Neutrophil (primary cell): ENCODE results near the gene DRAXIN.
A peak's percentile ranks its signal among the peaks of the same experiment; 100 is the strongest.

ENCODE experiments used
- H3K27ac ChIP-seq: fragments of 200-600 bp; sonication (generic); 2 replicates; pipeline ENCODE4 v1.5.1; 2016; ENCODE audit warnings: mild to moderate bottlenecking, moderate library complexity
- H3K27me3 ChIP-seq: fragments of 200-600 bp; sonication (generic); 2 replicates; pipeline ENCODE4 v1.6.0; 2016; ENCODE audit warnings: mild to moderate bottlenecking
- H3K36me3 ChIP-seq: fragments of 200-600 bp; sonication (generic); 2 replicates; pipeline ENCODE4 v1.5.1; 2017
- H3K4me1 ChIP-seq, 2 experiments: fragments of 200-600 bp in 1 of 2; sonication (generic) in 1 of 2; 1 replicate in 1 of 2; 2 replicates in 1 of 2; pipeline versions ENCODE4 v1.5.1 to v1.6.1; 2013 to 2016; ENCODE audit warnings: low read depth in 1 of 2, low read length in 1 of 2, mild to moderate bottlenecking in 1 of 2, moderate library complexity in 1 of 2; ENCODE audit not compliant: control insufficient read depth in 1 of 2, insufficient read depth in 1 of 2
- H3K4me3 ChIP-seq, 2 experiments: fragments of 200-600 bp in 1 of 2; sonication (generic) in 1 of 2; 1 replicate in 1 of 2; 2 replicates in 1 of 2; pipeline ENCODE4 v1.5.1; 2013 to 2016; ENCODE audit warnings: low read depth in 1 of 2, low read length in 1 of 2, mild to moderate bottlenecking in 1 of 2, moderate library complexity in 1 of 2
- H3K9me3 ChIP-seq: fragments of 200-600 bp; sonication (generic); 2 replicates; pipeline ENCODE4 v1.5.1; 2016
- TF ChIP-seq, protein P1 (sequence below): fragments of 200-600 bp; sonication (generic); IDR thresholded peaks from 2 replicates; pipeline ENCODE4 v1.5.1; 2016; ENCODE audit warnings: antibody characterized with exemption

Gene DRAXIN

DNA sequence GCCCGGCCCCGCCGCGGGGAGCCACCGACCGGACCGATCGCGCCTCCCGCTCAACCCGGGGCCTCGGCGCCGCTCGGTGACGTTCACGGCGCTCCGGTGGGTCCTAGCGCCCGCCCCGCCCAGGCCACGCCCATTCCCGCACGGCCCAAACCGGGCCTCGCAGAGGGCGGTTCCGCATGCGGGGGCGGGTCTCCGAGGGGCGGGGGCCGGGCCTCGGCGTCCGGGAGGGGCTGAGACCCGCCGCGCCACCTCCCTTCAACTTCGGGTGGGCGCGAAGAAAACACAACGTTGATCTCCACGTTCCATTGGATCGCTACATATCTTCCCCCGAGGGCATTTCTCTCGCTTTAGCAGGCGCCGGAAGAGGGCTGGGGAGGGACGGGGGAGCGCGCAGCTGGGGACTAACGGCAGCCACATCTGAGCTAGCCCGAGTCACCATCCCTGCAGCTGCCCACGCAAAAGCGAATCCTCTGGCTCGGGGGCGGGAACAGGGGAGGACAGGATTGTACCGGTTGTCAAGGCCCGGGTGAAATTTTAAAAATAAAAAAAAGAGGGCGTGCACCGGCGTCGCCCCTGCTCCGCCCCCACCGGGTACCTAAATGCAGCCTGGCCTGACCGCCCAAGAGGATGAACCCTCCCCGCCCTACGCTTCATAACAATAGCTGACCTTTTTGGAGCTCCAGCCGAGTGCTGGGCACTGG lies 10.3 kb upstream of the DRAXIN start, which contains the start of gene MAD2L2:
Gene MAD2L2 (minus strand): TSS at position 78 of the 701 bp plus-strand sequence. CDS start 547 bp downstream, outside the sequence.
- H3K36me3 ChIP-seq: peaks cover 15% of the 10 kb centered on the region
- TF ChIP-seq, protein P1, sequence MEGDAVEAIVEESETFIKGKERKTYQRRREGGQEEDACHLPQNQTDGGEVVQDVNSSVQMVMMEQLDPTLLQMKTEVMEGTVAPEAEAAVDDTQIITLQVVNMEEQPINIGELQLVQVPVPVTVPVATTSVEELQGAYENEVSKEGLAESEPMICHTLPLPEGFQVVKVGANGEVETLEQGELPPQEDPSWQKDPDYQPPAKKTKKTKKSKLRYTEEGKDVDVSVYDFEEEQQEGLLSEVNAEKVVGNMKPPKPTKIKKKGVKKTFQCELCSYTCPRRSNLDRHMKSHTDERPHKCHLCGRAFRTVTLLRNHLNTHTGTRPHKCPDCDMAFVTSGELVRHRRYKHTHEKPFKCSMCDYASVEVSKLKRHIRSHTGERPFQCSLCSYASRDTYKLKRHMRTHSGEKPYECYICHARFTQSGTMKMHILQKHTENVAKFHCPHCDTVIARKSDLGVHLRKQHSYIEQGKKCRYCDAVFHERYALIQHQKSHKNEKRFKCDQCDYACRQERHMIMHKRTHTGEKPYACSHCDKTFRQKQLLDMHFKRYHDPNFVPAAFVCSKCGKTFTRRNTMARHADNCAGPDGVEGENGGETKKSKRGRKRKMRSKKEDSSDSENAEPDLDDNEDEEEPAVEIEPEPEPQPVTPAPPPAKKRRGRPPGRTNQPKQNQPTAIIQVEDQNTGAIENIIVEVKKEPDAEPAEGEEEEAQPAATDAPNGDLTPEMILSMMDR: peak; percentile 12
- peak within 1 kb of the TSS; percentile 79 for H3K27ac ChIP-seq
- H3K27me3 ChIP-seq: peaks cover 47% of the 10 kb centered on the region
- peak within 1 kb of the TSS; percentile 91 to 98 for H3K4me3 ChIP-seq
- peaks cover 13 to 18% of the 10 kb centered on the region in 2 experiments for H3K4me1 ChIP-seq
- no peaks in the 10 kb centered on the region for H3K9me3 ChIP-seq

DNA sequence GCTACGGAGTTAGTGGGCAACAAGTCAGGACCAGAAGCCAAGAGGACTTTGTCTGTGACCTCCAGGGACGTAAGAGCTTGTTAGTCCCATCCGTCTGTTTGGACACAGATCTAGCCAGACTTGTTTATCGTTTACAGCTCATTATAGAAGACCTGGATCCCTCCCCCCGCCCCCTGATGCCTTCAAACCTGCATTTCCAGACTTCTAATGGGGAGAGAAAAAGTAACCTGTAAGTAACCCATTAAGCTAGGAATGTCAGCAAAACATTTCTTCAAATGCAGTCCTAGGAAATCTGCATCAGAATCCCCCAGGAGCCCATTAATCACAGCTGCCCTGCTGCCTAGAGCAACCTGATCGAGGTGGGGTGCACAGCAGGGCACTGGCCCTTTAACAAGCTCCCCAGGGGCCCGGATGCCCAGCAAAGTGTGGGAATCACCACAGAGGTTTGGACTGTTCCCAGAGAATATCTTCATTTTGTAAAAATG lies 9.2 kb upstream of the DRAXIN start:
- Histone ChIP-seq H3K27me3 (peaks cover 51% of the 10 kb centered on the region), H3K27ac (no peak overlapping the region), H3K9me3 (no peaks in the 10 kb centered on the region), H3K36me3 (peaks cover 4% of the 10 kb centered on the region), H3K4me3 (peak overlapping the region; percentile 91 to 98), H3K4me1 (peaks cover 13 to 18% of the 10 kb centered on the region in 2 experiments)
- TF ChIP-seq, protein P1: no peak

DNA sequence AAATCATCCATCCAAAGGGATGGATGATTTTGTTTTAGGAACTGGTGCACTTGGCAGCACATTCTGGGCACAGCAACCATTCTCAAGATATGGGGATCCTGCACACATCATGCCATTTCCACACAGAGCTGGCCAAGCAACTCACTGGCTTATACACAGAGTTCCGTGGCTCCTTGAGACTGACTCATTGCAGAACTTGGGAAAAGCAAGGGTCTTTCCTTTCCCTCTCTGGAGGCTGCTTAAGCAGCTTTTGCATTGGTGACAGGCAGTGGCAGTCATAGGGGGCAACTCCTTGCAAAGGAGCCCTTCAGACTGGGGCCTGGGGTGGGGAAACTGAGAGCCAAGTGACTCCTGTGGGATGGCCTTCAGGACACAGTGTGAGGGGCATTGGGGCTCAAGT lies 8.7 kb upstream of the DRAXIN start:
- peaks cover 56% of the 10 kb centered on the region for H3K27me3 ChIP-seq
- H3K4me3 ChIP-seq: no peak overlapping the region
- H3K36me3 ChIP-seq: no peaks in the 10 kb centered on the region
- no peak overlapping the region for H3K27ac ChIP-seq
- peaks cover 13 to 18% of the 10 kb centered on the region in 2 experiments for H3K4me1 ChIP-seq
- TF ChIP-seq, protein P1: no peak
- no peaks in the 10 kb centered on the region for H3K9me3 ChIP-seq

DNA sequence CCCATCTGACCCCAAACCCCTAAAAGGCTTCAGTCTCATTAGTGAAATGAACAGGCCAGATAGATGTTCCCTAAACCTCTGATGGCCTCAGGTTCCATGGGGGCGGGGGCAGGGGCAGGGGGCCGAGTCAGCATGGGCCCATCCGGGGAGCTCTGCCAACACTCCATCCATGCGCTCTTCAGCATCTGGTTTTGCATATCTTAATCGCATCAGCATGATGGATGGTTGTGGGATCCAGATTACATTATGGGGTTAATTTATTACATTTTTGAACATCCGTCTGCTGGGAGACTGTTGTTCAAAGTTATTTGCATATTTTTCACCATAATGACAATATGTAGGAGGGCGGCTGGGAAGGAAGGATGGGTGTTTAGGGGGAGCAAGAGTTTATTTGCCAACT lies 7.4 kb upstream of the DRAXIN start:
- TF ChIP-seq, protein P1: no peak
- peaks cover 69% of the 10 kb centered on the region for H3K27me3 ChIP-seq
- no peaks in the 10 kb centered on the region for H3K36me3 ChIP-seq
- no peak overlapping the region for H3K4me3 ChIP-seq
- H3K4me1 ChIP-seq: peaks cover 13 to 18% of the 10 kb centered on the region in 2 experiments
- no peak overlapping the region for H3K27ac ChIP-seq
- H3K9me3 ChIP-seq: no peaks in the 10 kb centered on the region

DNA sequence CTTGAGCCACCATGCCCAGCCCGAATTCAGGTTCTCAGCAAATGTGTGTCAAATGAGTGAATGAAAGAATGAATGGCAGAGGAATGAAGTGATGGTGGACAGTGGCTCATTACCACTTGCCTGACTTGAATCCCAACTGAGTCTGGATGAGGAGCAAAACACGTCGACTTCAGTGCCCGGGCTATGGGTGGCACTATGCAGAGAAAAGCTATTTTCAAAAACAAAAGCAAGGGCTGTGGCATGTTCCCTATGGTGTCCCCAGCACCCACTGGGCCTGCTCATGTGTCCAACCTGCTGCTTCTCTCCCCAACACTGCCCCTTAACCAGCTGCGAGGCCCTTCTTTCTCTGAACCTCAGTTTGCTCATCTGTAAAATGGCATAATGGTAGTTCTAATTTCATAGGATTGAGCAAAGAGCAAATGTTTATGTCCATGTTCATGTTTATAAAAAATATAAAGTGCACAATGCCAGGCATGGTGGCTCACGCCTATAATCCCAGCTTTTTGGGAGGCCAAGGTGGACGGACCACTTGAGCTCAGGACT lies 6.2 kb upstream of the DRAXIN start:
- Histone ChIP-seq H3K4me1 (peaks cover 11 to 15% of the 10 kb centered on the region in 2 experiments), H3K36me3 (no peaks in the 10 kb centered on the region), H3K9me3 (no peaks in the 10 kb centered on the region), H3K27me3 (peaks cover 81% of the 10 kb centered on the region), H3K4me3 (no peak overlapping the region), H3K27ac (no peak overlapping the region)
- TF ChIP-seq, protein P1: no peak
